Pancreas (tissue), 10 donors: ENCODE measurements around the gene SLC25A15. TPM values are rescaled to one million over a fixed set of nuclear protein-coding genes. Genes with fewer than 3 reads are reported as not detected.
"Not testable (repeated sequence)": the region's sequence is repeated elsewhere in the genome, so short reads cannot be mapped to it uniquely, and the experiment has no call there.

Source experiments
- ATAC-seq, 4 donors: fragments of 200-7000 bp; cut with Tn5 transposase; one replicate each; pipeline versions ENCODE4 v1.8.0 to v1.9.1; 2020; ENCODE audit warnings: mild to moderate bottlenecking in 4 of 4, moderate library complexity in 4 of 4
- DNase-seq, 6 donors: peaks; one replicate each; pipeline ENCODE4 v3.0.0-alpha.2; 2020
- FAIRE-seq: peaks from 2 replicates; lab custom pipeline; 2012; peaks lifted over from hg19 to GRCh38; lab: Jason Lieb, UNC
- H3K27ac ChIP-seq, 4 donors: fragments of 200-600 bp; sonication (generic); 1 replicate in 3 of 4; 2 replicates in 1 of 4; pipeline versions ENCODE4 v1.5.0 to v1.8.0; 2020
- H3K27me3 ChIP-seq, 4 donors: fragments of 200-600 bp; one replicate each; pipeline ENCODE4 v1.8.0; 2021
- H3K36me3 ChIP-seq, 3 donors: fragments of 200-600 bp; sonication (generic) in 1 of 3; one replicate each; pipeline versions ENCODE4 v1.5.0 to v1.8.0; 2020 to 2021
- H3K4me1 ChIP-seq, 3 donors: fragments of 200-600 bp; one replicate each; pipeline ENCODE4 v1.8.0; 2021
- H3K4me3 ChIP-seq, 4 donors: fragments of 200-600 bp; sonication (generic) in 2 of 4; one replicate each; pipeline versions ENCODE4 v1.5.0 to v1.8.0; 2020 to 2021
- H3K9me3 ChIP-seq, 4 donors: fragments of 200-600 bp; one replicate each; pipeline ENCODE4 v1.8.0; 2021
- CTCF ChIP-seq, 4 donors: fragments of 200-600 bp; sonication (generic) in 3 of 4; IDR thresholded peaks; one replicate each; pipeline versions ENCODE4 v1.5.0 to v1.8.0; 2021; ENCODE audit warnings: antibody characterized with exemption in 4 of 4
- WGBS, 2 donors: extraction: QIAGEN DNeasy Blood & Tissue Kit; methylation state at CpG; one replicate each; pipeline ENCODE4 v1.1.7; 2013; 5-methylcytosine and 5-hydroxymethylcytosine counted together
- intact Hi-C, 3 donors: fragments of 100-400 bp; cut with DNase I; formaldehyde crosslinking; loops; one replicate each; pipeline versions ENCODE4 v1.11.1 to v1.14.2; 2022
- polyA plus RNA-seq, 2 donors: library from polyadenylated mRNA; stranded (reverse); fragments of 200-250 nt; gene quantifications; one replicate each; pipeline ENCODE4 v1.2.3, GENCODE V29; 2013
- total RNA-seq, 6 donors: library from RNA; stranded (reverse); fragmentation: NEBNext Ultra II Directional in 4 of 6; extraction: Animal tissue kit (Norgen Biotek cat#: 25700) in 4 of 6; gene quantifications; one replicate each; pipeline versions ENCODE4 v1.2.1 to v1.2.4, GENCODE V29; 2021 to 2023
- donor health status: healthy with polysubstance abuse.
- donor health status: DM: no; HTN: no; CAD: no; lungs with moderate emphysema.
- donor health status: DM: no; HTN: no; CAD: no.
- donor health status: control.
- donor health status: control.
- donor health status: Bipolar disorder and iron deficiency.
- donor health status: DM: yes; HTN: yes; CAD: no.
- donor health status: DM: no; HTN: no; CAD: no.
- donor health status: DM: no; HTN: no; CAD: no.
- donor health status: DM: yes; HTN: yes; CAD: no.

SLC25A15 gene
- total and polyA plus RNA-seq, 8 donors = 4.4 to 35.9 (median 14.4) TPM

DNA sequence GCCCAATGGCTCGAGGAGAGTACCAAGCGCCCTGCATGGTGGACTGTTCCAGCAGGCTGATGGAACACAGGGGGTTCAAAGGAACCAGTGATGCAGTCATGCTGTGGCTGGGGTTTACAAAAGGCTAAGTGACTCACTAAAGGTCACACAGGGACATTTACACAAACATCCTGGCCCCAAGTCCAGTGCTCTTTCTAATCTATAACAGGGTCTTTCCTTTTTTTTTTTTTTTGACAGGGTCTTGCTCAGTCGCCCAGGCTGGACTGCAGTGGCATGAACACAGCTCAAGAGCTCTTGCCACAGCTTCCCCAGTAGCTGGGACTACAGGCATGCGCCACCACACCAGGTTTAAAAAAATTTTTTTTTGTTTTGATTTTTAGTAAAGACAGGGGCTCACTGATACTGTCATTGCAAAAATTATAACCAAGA, 2.8 kb upstream of the SLC25A15 start:
- intact Hi-C loops = no loop called here

DNA sequence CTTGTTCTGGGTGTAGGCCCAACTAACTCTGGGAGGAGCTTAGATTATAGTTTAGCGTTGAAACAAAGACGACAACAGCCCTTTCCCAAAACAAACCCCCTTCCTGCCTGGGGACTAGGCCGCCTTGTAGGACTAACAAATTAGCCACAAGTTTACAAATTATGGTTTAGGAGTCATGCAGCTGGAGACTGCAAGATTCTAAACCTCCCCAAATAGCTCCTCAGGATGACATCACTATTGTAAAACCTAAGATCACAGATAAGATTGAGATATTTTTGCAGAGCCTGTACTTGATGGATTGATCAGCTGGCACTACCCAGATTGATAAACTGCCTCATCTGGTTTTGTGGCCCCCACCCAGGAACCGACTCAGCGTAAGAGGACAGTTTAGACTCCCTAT, 2.3 kb upstream of the SLC25A15 start:
- Histone ChIP-seq H3K27ac (no peak overlapping the region), H3K9me3 (no peaks in the 10 kb centered on the region), H3K4me1 (no peaks in the 10 kb centered on the region), H3K4me3 (no peak overlapping the region), H3K36me3 (no peaks in the 10 kb centered on the region), H3K27me3 (no peaks in the 10 kb centered on the region)
- DNase-seq (no peak), FAIRE-seq (no peak), ATAC-seq (no peak)
- TF ChIP-seq CTCF (IDR thresholded peaks at IDR 0.05) = no peak
- 77 to 86% methylated on average over 5 of the region's 5 CpGs for WGBS, 2 donors
- intact Hi-C loops = no loop called here

More for the DNA sequence above, 2.8 kb upstream of the SLC25A15 start:
- Histone ChIP-seq H3K9me3 (no peaks in the 10 kb centered on the region), H3K4me3 (no peak overlapping the region), H3K36me3 (no peaks in the 10 kb centered on the region), H3K27ac (no peak overlapping the region), H3K27me3 (no peaks in the 10 kb centered on the region), H3K4me1 (no peaks in the 10 kb centered on the region)
- DNase-seq (no peak), ATAC-seq (no peak), FAIRE-seq (no peak)
- TF ChIP-seq CTCF (IDR thresholded peaks at IDR 0.05) = no peak
- WGBS, 2 donors = 90 to 93% methylated on average over 4 of the region's 4 CpGs

- FAIRE-seq, intact Hi-C loops, H3K36me3 ChIP-seq, H3K4me1 ChIP-seq, H3K27me3 ChIP-seq, DNase-seq, H3K9me3 ChIP-seq: not testable (repeated sequence)
- 51 to 52% methylated on average over 18 of the region's 18 CpGs for WGBS, 2 donors
- peak overlapping the region; percentile 80 to 90 (median 82) for H3K27ac ChIP-seq
- H3K4me3 ChIP-seq = peak overlapping the region; percentile 45 to 76 (median 61)
- ATAC-seq = peak; percentile 2 to 12 (median 6)
These were observed 704 bp upstream of the SLC25A15 start for GRCh38 chr13:40788540-40789274.

DNA sequence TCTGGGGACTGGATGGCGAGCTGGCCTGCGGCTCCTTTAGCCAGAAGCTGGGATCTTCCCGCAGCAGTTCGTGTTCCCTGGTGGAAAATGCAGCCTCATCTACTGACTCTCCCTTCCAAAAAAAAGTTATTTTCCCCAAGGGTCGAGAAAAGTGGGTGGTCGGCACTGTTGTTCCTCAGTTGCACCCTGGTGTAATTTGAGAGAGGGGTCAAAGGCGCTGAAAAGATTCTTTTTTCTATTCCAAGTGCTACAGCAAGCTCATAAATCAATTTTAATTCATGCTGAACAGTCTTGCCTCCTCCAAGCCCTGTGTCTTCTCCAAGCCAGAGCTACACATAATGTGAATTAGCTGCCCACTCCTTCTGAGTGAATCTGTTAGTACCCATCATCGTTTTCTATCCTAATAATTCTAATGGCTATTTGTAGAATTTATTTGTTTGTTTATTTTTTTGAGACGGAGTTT, 774 bp downstream of the SLC25A15 start:
- Histone ChIP-seq H3K36me3 (peaks cover 0 to 9% (median 0%) of the 10 kb centered on the region in 3 donors), H3K4me3 (peak overlapping the region; percentile 45 to 76 (median 61)), H3K27me3 (no peaks in the 10 kb centered on the region), H3K27ac (peak overlapping the region; percentile 80 to 90 (median 82)), H3K4me1 (no peaks in the 10 kb centered on the region), H3K9me3 (no peaks in the 10 kb centered on the region)
- TF ChIP-seq CTCF (IDR thresholded peaks at IDR 0.05) = no peak
- WGBS, 2 donors = 9 to 16% methylated on average over 9 of the region's 9 CpGs
- FAIRE-seq = no peak
- no peak for DNase-seq
- peak in 1 of 4 donors; percentile 3 for ATAC-seq
- intact Hi-C loops = loop anchor here in 1 of 3 donors (10.0 kb wide), 1 partner anchor 135 kb away; no protein-coding TSS in a partner anchor

GRCh38 chr13:40792284-40793051, 3.1 kb downstream of the SLC25A15 start:
- Histone ChIP-seq H3K9me3 (no peaks in the 10 kb centered on the region), H3K27me3 (no peaks in the 10 kb centered on the region), H3K4me1 (peaks cover 0 to under 1% (median 0%) of the 10 kb centered on the region in 3 donors), H3K27ac (no peak overlapping the region), H3K36me3 (peaks cover 0 to 9% (median 0%) of the 10 kb centered on the region in 3 donors), H3K4me3 (no peak overlapping the region)
- no peak for FAIRE-seq
- intact Hi-C loops = loop anchor here in 1 of 3 donors (10.0 kb wide), 1 partner anchor 132 kb away; no protein-coding TSS in a partner anchor
- 87 to 91% methylated on average over 10 of the region's 10 CpGs for WGBS, 2 donors
- DNase-seq = no peak
- no peak for TF ChIP-seq CTCF (IDR thresholded peaks at IDR 0.05)
- ATAC-seq = no peak
